Midbrain (tissue), 1 donor: Measurements from ENCODE around the gene BTBD10.
"Not testable (repeated sequence)": the region's sequence is repeated elsewhere in the genome, so short reads cannot be mapped to it uniquely, and the experiment has no call there.

Experiments used
- DNase-seq: peaks from one replicate; lab custom pipeline; 2025; lab: John Stamatoyannopoulos, UW

Gene BTBD10

DNA sequence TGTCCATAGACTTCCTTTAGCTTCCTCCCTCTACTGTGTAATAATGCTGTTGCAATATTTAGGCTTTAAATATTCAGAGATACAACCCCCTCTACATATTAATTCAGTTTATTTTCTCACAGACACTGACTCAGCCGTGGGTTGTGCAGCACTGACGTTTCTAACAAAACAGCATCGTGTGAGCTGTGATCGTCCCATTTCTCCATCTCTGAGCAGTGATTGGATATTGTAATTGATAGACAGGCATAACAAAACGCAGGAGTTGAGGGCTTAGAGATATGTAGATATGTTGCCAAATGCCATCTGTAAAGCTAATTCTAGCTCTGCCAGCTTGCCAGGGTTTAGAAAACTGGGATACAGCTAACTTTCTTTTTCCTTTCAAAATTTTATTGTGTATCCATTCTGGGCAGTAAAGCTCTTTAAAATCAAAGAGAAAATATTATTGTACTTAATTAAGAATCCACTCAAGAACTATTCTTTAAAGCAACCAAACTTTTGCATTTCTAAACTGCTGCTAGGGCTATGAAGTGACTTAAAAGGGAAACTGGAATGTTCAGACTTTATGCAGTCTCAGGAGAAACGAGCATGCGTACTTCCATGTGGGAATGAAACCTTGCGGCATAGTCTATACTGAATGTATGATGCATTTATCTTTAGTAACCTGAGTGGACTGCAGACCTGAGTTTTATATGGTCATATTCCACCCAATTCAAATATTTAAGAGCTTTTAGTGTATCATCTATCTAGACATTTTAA, 22.7 kb downstream of the BTBD10 start:
- DNase-seq: peak; percentile 68

DNA sequence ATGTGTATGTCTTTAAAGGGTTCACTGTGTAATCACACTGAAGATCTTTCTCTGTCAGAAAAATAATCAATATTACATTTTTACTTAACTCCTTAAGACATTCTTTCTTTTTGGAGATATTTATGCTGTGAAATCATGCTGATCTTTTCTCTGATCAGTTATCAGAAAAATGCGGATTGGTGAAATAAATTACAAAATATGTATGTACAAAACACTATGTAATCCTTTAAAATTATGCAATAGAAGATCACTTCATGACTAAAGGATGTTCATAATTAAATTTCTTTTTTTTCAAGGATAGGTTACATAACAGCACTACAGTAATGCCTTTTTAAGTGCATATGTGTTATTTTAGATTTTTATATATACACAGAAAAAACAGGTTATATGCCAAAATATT, 24.7 kb downstream of the BTBD10 start:
- no peak for DNase-seq

GRCh38 chr11:13436836-13437235, 26.2 kb downstream of the BTBD10 start:
- DNase-seq: not testable (repeated sequence)

- no peak for DNase-seq
Measured at GRCh38 chr11:13434247-13435205, 28.5 kb downstream of the BTBD10 start.

- DNase-seq: no peak
Measured at GRCh38 chr11:13433437-13433836, 29.6 kb downstream of the BTBD10 start.

- no peak for DNase-seq
Measured at GRCh38 chr11:13429836-13430235, 33.2 kb downstream of the BTBD10 start.

- no peak for DNase-seq
Measured at GRCh38 chr11:13429288-13429687, 33.7 kb downstream of the BTBD10 start.

DNA sequence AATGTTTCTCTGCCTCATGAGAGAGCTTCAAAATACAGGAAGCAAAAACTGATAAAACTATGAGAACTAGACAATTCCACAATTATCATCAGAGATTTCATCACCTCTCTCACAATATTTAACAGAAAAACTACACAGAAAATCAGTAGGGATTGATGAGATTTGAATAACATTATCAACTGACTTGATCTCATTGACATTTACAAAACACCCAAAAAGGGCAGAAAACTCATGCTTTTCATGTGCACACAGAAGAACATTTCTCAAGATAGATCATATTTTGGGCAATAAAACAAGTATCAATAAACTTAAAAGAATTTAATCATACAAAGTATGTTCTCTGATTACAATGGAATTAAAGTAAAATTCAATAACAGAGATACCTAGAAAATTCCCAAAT, 35.6 kb downstream of the BTBD10 start:
- no peak for DNase-seq

DNA sequence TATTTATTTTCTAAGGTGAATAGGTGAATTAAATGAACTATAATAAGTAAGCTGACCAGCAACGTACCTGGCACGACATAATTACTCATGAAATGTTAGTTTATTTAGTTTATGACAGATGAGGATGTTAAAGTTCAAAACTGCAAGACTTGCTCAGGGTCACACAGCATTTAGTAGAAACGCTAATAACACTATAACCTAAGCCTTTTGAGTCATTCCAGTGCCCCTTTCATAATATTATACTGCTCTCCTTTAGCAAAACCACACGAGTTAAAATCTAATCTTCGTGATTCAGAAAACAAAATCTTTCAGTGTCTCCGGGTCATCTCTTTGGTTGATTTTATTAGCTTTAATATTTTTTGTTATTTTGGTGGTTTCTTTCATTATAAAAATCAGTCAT, 39.6 kb downstream of the BTBD10 start:
- DNase-seq: no peak

DNA sequence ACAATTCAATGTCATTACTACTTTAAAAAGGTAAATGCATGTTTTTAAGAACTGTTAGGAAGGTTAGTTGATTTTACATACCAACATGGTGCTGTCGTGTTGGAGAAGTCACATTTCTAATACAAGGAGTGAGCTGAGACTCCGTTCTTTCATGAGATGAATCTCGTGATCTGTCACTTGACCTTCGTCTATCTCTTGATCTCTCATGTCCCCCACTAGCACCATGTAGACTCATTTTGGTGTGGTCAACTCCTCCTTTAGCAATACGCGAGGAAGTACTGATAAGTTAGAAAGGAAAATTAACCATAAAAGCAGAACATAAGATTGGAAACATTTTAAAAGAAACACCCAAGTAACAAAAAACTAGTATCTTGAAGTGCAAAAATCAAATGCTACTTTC, 41.5 kb downstream of the BTBD10 start:
- DNase-seq: no peak

DNA sequence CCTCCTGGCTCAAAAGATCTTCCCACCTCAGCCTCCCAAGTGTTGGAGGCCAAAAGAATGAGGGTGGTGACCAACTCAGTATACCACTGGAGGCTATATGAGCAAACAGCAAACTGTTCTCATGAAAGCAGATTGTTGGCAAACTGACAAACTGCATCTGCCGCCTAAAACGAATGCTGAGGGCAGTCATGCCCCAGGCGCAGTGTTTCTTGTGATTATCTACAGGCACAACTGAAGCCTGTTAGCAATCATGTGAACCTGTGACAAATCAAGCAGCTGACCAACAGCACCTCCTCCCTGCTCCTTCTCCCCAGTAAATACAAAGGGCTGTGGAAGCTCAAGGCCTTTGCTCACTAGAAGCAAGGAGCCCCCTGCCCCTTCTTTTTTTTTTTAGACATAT, 47.8 kb downstream of the BTBD10 start:
- no peak for DNase-seq

- DNase-seq: no peak
Measured at GRCh38 chr11:13405220-13405619, 57.8 kb downstream of the BTBD10 start.

GRCh38 chr11:13398335-13398734, 64.7 kb downstream of the BTBD10 start:
- DNase-seq: not testable (repeated sequence)

DNA sequence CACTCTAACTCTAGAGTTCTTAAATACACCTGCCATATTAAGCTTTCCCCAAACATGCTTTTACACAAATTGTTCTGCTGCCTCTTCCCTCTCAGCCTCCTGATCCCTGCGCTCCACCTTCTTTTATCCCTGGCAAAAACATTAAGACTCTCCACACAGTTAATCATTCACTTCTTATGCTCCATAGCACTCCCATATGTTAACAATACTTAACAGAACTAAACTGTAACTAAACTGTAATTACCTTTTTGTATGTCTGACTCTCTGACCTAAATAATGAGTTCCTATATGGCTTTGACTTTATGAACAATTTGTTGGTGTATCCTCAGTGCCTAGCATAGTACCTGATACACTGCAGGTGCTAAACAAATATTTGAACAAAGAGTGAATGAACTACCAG, 71.8 kb downstream of the BTBD10 start:
- DNase-seq: no peak

DNA sequence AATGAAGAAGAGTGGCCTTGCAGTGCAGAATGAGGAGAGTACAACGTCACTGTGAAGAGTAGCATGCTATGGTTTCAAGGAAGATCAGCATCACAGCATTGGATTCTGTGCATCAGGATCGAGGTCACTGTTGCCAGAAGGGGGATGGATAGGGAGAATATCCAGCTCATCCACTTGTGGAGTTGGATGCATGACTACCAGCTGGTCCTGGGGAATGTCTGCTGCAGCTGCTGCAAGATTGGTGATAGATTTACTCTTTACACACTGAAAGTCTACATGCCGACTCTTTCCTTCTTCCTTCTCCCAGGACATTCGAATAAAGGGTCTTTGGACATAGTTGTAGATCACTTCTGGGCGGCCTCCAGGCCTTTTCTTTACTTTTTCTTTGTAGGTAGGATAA, 74.3 kb downstream of the BTBD10 start:
- no peak for DNase-seq

DNA sequence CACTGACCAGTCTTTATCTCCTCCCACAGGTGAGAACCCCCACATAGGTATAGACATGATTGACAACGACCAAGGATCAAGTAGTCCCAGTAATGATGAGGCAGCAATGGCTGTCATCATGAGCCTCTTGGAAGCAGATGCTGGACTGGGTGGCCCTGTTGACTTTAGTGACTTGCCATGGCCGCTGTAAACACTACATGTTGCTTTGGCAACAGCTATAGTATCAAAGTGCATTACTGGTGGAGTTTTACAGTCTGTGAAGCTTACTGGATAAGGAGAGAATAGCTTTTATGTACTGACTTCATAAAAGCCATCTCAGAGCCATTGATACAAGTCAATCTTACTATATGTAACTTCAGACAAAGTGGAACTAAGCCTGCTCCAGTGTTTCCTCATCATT, 76.5 kb downstream of the BTBD10 start:
- DNase-seq: no peak

- peak; percentile 35 for DNase-seq
Measured at GRCh38 chr11:13384908-13385640, 77.9 kb downstream of the BTBD10 start.

- DNase-seq: no peak
Measured at GRCh38 chr11:13382751-13383150, 80.3 kb downstream of the BTBD10 start.

GRCh38 chr11:13380731-13381130, 82.3 kb downstream of the BTBD10 start:
- no peak for DNase-seq

DNA sequence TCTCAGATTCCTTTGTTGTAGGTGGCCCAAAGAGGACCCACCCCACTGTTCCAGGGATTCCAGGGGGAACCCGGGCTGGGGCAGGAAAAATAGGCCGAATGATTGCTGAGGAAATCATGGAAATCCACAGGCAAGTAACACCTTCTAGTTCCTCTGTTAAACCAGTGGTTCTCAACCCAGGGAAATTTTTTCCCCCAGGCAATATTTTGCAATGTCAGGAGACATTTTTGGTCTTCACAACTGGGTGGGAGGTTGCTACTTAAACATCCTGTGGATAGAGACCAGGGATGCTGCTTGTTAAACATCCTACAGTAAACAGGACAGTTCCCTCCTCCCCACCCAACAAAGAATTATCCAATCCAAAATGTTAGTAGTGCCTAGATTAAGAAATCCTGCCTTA, 84.7 kb downstream of the BTBD10 start:
- no peak for DNase-seq

DNA sequence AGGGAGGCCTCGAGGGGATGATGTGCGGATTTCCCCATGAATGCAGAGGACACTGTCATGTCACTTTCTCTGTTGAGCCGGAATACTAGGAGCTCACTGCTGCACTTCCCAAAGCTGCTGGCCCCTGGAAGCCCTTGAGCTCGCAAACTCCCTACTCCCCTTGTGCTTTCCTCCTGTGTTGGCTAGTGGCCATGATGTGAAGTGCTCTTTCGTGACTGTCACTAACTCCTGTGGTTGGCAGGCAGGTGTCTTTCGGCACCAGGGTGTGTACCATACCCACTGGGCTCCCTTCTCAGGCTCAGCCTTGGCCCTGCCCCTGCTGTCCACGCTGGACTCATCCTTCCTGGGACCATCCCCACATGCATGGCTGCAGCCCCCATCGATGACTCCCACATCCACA, 86.2 kb downstream of the BTBD10 start:
- DNase-seq: no peak

- no peak for DNase-seq
Measured at GRCh38 chr11:13376402-13376801, 86.6 kb downstream of the BTBD10 start.
